AML-193 (cell line): Measurements from ENCODE around the gene MAP1A.
A peak's percentile ranks its signal among the peaks of the same experiment; 100 is the strongest.

Experiments
- DNase-seq, 2 experiments: peaks; one replicate each; lab custom pipeline; 2025; lab: John Stamatoyannopoulos, UW

MAP1A gene

DNA sequence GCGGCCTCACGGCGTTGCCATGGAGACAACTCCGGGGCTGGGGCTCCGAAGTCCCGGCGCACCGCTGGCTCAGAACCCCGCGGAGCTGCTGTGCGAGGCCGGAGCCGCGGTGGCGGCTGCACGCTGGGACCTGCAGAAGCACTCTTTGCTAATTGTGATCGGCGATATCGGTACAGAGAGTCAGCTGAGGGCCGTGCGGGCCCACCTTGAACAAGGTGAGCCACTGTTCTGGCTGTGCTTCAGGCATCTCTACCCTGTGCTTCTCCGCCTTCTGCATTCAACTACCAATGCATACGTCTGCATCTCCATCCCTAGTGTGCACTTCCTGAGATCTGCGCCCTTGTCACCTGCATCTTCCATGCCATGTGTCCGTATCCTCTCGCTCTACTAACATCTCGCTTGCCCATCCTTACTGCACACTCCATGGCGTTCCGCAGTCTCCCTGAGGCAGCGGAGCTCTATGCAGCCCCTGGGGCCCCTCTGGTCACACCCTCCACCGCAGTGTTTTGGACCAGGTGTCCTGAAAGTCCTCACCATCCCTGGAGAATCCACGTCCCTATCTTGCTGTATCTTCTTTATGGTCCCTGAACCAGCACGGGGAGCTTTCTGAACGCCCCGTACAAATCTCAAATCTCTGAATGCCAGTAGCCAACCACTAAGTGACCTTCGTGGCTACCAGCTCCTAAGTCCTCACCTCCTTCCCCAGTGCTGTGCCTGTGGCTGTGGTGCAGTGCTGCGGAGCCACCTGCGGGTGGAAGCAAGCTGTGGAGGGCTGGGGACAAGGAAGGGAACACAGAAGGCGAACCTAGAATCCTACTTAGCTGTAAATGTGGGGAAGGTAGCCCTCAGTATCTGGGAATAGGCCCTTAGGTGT lies 6.2 kb upstream of the MAP1A start:
- peak; percentile 16 to 28 for DNase-seq

GRCh38 chr15:43513550-43513949 lies 3.9 kb upstream of the MAP1A start:
- DNase-seq, result no peak

GRCh38 chr15:43514241-43515057 lies 3.0 kb upstream of the MAP1A start:
- peak in 1 of 2 experiments; percentile 18 for DNase-seq

DNA sequence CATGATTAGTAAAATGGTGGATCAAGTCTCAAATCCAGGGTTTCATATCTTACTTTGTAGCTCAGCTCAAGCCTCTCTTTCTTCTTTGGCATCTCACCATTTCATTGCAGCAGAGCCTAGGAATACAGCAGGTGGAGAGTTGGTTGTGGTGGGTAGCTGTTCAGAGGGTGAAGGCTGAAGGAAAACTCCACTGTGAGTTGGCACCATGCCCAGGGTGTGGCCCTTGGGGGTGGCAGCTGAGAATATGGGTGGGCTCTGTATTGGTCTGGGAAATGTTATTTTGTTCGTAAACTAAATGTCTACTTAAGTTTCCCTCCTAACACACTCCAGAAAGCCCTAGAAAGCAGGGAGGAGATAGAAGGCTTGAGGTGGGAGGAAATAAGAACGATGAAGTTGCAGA lies 1.7 kb upstream of the MAP1A start:
- no peak for DNase-seq

- no peak for DNase-seq
These were observed 1.2 kb upstream of the MAP1A start for GRCh38 chr15:43516185-43516584.

DNA sequence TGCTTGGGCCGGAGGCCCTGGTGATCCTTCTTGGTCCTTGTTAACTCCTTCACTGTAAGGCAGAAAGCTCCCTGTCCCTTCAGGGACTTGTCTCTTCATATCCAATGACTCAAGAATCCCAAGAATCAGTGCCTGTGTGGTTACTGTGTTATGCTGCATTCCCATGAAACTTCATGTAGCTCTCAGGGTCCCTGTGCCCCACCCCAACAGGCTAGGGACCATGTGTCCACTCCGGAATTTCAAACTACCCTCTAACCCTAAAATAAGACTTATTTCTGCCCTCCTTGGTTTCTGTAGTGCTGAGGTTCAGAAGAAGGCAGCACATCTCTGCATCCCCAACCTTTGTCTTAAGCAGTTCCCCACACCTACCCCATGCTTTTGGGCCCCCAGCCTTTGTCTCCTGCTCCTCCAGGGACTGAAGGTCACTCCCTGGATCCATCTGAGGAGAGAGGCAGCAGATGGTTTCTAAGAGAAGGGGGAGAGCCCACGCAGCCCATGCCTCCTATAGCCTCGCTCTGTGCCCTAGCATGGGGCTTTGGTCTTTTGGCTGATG lies 531 bp upstream of the MAP1A start:
- DNase-seq, result no peak

DNA sequence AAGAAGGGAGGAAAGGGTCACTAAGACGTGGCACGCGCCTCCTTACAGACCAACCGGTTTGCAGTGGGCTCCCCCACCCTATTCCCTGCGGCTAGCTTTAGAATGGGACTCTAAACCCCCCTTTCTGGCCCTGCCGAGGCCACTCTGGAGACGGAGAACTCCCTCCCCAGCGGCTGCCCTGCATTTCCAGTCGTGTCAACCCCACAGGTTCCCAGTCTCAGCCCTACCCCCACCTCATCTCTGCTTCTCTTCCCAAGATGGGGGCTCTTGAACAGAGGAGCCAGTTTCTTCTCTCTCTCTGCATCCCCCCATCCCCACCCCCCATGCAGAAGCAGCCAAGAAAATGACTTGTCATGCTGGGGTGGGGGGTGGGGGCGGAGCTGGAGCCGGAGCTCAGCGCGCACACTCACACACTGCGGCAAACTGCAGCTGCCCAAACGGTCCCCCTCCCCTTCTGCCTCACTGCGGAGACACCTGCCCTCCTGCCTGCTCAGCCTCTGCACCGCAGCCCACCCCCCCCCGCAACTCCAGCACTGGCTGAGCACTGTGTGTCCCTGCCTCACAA lies 871 bp downstream of the MAP1A start:
- DNase-seq, result no peak

- DNase-seq, result no peak
These were observed 1.8 kb downstream of the MAP1A start for GRCh38 chr15:43519196-43519595.

DNA sequence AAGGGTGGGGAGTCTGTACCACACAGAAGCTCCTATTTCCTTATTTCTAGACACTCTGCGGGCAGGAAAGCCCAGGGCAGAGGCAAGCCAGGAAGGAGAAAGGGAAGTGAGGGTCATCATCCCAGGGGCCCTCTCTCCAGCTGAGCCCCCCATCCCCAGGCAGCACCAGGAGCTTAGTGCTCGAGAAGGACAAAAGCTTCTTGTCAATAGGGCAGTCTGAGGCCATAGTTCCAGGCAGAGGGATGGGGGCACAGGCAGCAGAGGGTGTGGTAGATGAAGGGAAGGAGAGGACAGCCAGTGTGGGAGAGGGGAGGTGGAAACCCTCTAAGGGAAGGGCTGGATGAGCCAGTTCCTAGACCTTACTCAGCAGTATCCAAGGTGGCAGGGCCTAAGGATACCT lies 2.7 kb downstream of the MAP1A start:
- no peak for DNase-seq

- DNase-seq, result no peak
These were observed 4.0 kb downstream of the MAP1A start for GRCh38 chr15:43521419-43521818.

- no peak for DNase-seq
These were observed 4.8 kb downstream of the MAP1A start for GRCh38 chr15:43522247-43522646.

DNA sequence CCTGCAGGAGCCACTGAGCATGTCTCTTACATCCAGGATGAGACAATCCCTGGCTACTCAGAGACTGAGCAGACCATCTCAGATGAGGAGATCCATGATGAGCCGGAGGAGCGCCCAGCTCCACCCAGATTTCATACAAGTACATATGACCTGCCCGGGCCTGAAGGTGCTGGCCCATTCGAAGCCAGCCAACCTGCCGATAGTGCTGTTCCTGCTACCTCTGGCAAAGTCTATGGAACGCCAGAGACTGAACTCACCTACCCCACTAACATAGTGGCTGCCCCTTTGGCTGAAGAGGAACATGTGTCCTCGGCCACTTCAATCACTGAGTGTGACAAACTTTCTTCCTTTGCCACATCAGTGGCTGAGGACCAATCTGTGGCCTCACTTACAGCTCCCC lies 6.2 kb downstream of the MAP1A start:
- no peak for DNase-seq

DNA sequence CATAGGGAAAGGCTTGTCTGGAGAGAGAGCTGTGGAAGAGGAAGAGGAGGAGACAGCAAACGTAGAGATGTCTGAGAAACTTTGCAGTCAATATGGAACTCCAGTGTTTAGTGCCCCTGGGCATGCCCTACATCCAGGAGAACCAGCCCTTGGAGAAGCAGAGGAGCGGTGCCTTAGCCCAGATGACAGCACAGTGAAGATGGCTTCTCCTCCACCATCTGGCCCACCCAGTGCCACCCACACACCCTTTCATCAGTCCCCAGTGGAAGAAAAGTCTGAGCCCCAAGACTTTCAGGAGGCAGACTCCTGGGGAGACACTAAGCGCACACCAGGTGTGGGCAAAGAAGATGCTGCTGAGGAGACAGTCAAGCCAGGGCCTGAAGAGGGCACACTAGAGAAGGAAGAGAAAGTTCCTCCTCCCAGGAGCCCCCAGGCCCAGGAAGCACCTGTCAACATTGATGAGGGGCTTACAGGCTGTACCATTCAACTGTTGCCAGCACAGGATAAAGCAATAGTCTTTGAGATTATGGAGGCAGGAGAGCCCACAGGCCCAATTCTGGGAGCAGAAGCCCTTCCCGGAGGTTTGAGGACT lies 6.9 kb downstream of the MAP1A start:
- DNase-seq, result no peak

DNA sequence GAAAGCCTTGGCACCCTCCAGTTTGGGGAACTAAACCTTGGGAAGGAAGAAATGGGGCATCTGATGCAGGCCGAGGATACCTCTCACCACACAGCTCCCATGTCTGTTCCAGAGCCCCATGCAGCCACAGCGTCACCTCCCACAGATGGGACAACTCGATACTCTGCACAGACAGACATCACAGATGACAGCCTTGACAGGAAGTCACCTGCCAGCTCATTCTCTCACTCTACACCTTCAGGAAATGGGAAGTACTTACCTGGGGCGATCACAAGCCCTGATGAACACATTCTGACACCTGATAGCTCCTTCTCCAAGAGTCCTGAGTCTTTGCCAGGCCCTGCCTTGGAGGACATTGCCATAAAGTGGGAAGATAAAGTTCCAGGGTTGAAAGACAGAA lies 7.7 kb downstream of the MAP1A start:
- no peak for DNase-seq

DNA sequence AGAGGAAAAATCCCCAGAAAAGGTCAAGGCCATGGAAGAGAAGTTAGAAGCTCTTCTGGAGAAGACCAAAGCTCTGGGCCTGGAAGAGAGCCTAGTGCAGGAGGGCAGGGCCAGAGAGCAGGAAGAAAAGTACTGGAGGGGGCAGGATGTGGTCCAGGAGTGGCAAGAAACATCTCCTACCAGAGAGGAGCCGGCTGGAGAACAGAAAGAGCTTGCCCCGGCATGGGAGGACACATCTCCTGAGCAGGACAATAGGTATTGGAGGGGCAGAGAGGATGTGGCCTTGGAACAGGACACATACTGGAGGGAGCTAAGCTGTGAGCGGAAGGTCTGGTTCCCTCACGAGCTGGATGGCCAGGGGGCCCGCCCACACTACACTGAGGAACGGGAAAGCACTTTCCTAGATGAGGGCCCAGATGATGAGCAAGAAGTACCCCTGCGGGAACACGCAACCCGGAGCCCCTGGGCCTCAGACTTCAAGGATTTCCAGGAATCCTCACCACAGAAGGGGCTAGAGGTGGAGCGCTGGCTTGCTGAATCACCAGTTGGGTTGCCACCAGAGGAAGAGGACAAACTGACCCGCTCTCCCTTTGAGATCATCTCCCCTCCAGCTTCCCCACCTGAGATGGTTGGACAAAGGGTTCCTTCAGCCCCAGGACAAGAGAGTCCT lies 9.0 kb downstream of the MAP1A start:
- DNase-seq, result no peak

- DNase-seq, result no peak
These were observed 9.8 kb downstream of the MAP1A start for GRCh38 chr15:43527016-43527801.

GRCh38 chr15:43527802-43528541 lies 10.6 kb downstream of the MAP1A start:
- DNase-seq, result no peak

GRCh38 chr15:43528542-43529007 lies 11.2 kb downstream of the MAP1A start:
- no peak for DNase-seq

- DNase-seq, result no peak
These were observed 11.7 kb downstream of the MAP1A start for GRCh38 chr15:43529141-43529540.
